NCI-H446 treated with DMSO at 0.1 percent for 48 hours (cell line): ENCODE measurements around the gene ZSCAN5A.
A peak's percentile ranks its signal among the peaks of the same experiment; 100 is the strongest.
"Not testable (repeated sequence)": the region's sequence is repeated elsewhere in the genome, so short reads cannot be mapped to it uniquely, and the experiment has no call there.

Experiments
- DNase-seq: peaks from one replicate; lab custom pipeline; 2025; lab: John Stamatoyannopoulos, UW

Gene ZSCAN5A

GRCh38 chr19:56272161-56272798, 42.4 kb downstream of the ZSCAN5A start, which contains the start of gene EDDM13:
Gene EDDM13, plus strand, starts transcription at chr19:56272748. Its CDS starts 87 bp downstream, at chr19:56272835.
- DNase-seq = no peak

- no peak for DNase-seq
Observed at GRCh38 chr19:56271151-56271550, 43.5 kb downstream of the ZSCAN5A start.

- no peak for DNase-seq
Observed at GRCh38 chr19:56270676-56271075, 44.0 kb downstream of the ZSCAN5A start.

GRCh38 chr19:56269348-56269747, 45.3 kb downstream of the ZSCAN5A start:
- DNase-seq = no peak

GRCh38 chr19:56266051-56266450, 48.6 kb downstream of the ZSCAN5A start:
- DNase-seq = no peak

- no peak for DNase-seq
Observed at GRCh38 chr19:56263319-56263718, 51.3 kb downstream of the ZSCAN5A start.

- DNase-seq = not testable (repeated sequence)
Observed at GRCh38 chr19:56261932-56262331, 52.7 kb downstream of the ZSCAN5A start.

- DNase-seq = no peak
Observed at GRCh38 chr19:56261145-56261544, 53.5 kb downstream of the ZSCAN5A start.

- no peak for DNase-seq
Observed at GRCh38 chr19:56258272-56258671, 56.4 kb downstream of the ZSCAN5A start.

GRCh38 chr19:56253737-56254136, 60.9 kb downstream of the ZSCAN5A start:
- peak; percentile 24 for DNase-seq

GRCh38 chr19:56252699-56253422, 61.8 kb downstream of the ZSCAN5A start:
- peak; percentile 9 for DNase-seq

GRCh38 chr19:56248736-56249338, 65.8 kb downstream of the ZSCAN5A start:
- not testable (repeated sequence) for DNase-seq

GRCh38 chr19:56245764-56246163, 68.9 kb downstream of the ZSCAN5A start:
- not testable (repeated sequence) for DNase-seq

- no peak for DNase-seq
Observed at GRCh38 chr19:56245121-56245740, 69.4 kb downstream of the ZSCAN5A start.

GRCh38 chr19:56223481-56223880, 91.2 kb downstream of the ZSCAN5A start:
- no peak for DNase-seq

GRCh38 chr19:56222901-56223300, 91.7 kb downstream of the ZSCAN5A start:
- no peak for DNase-seq

- DNase-seq = no peak
Observed at GRCh38 chr19:56221851-56222250, 92.8 kb downstream of the ZSCAN5A start.

- DNase-seq = not testable (repeated sequence)
Observed at GRCh38 chr19:56221442-56221841, 93.2 kb downstream of the ZSCAN5A start.

- DNase-seq = no peak
Observed at GRCh38 chr19:56218961-56219360, 95.7 kb downstream of the ZSCAN5A start.

GRCh38 chr19:56217039-56217949, 97.3 kb downstream of the ZSCAN5A start:
- DNase-seq = no peak

GRCh38 chr19:56211718-56212117, 102.9 kb downstream of the ZSCAN5A start:
- DNase-seq = no peak

GRCh38 chr19:56210036-56210435, 104.6 kb downstream of the ZSCAN5A start:
- DNase-seq = not testable (repeated sequence)
